HL-60 (cell line): Measurements from ENCODE around the gene TXNDC2.

Source experiments
- CTCF ChIP-seq: IDR thresholded peaks from one replicate; pipeline ENCODE4 v1.5.1; 2011; ENCODE audit warnings: low read length, control low read depth, inconsistent platforms; ENCODE audit not compliant: insufficient read depth
- GABPA ChIP-seq: IDR thresholded peaks from 2 replicates; pipeline ENCODE4 v1.6.1; 2012; ENCODE audit warnings: low read depth
- POLR2AphosphoS5 ChIP-seq: IDR thresholded peaks from 2 replicates; pipeline ENCODE4 v1.6.1; 2012; ENCODE audit warnings: low read depth

GRCh38 chr18:9922592-9923311 lies 37.0 kb downstream of the TXNDC2 start:
- TF ChIP-seq CTCF, result no peak
- TF ChIP-seq GABPA, result no peak
- TF ChIP-seq POLR2AphosphoS5, result no peak
